H4 (cell line): ENCODE measurements around the gene EFNA1. TPM values are rescaled to one million over a fixed set of nuclear protein-coding genes. Genes with fewer than 3 reads are reported as not detected.
A peak's percentile ranks its signal among the peaks of the same experiment; 100 is the strongest.
"Not testable (repeated sequence)": the region's sequence is repeated elsewhere in the genome, so short reads cannot be mapped to it uniquely, and the experiment has no call there.

Source experiments
- DNase-seq: peaks from one replicate; pipeline ENCODE4 v3.0.0-alpha.2; 2015; ENCODE audit warnings: low spot score
- total RNA-seq: library from RNA; depleted of rRNA; stranded (reverse); fragments of >200 nt; shearing (Covaris generic); gene quantifications from 2 replicates; pipeline ENCODE4 v1.2.3, GENCODE V29; 2014

The EFNA1 gene
- total RNA-seq, 1 experiment from 2014 or later: 28.0 TPM

- no peak for DNase-seq
Observed at GRCh38 chr1:155145491-155145890, 17.8 kb downstream of the EFNA1 start.

- DNase-seq: not testable (repeated sequence)
Observed at GRCh38 chr1:155155996-155156643, 28.4 kb downstream of the EFNA1 start.

GRCh38 chr1:155158991-155159390, 31.3 kb downstream of the EFNA1 start:
- DNase-seq: no peak

GRCh38 chr1:155160128-155160527, 32.5 kb downstream of the EFNA1 start:
- DNase-seq: no peak

GRCh38 chr1:155162631-155163030, 35.0 kb downstream of the EFNA1 start:
- not testable (repeated sequence) for DNase-seq

- not testable (repeated sequence) for DNase-seq
Observed at GRCh38 chr1:155163785-155164184, 36.1 kb downstream of the EFNA1 start.

GRCh38 chr1:155164625-155165024, 36.9 kb downstream of the EFNA1 start:
- not testable (repeated sequence) for DNase-seq

GRCh38 chr1:155166051-155166470, 38.4 kb downstream of the EFNA1 start:
- no peak for DNase-seq

- DNase-seq: no peak
Observed at GRCh38 chr1:155166471-155167165, 38.9 kb downstream of the EFNA1 start.

GRCh38 chr1:155167166-155168104, 39.8 kb downstream of the EFNA1 start:
- peak; percentile 80 for DNase-seq

GRCh38 chr1:155168105-155168445, 40.4 kb downstream of the EFNA1 start:
- not testable (repeated sequence) for DNase-seq

GRCh38 chr1:155168456-155169210, 41.0 kb downstream of the EFNA1 start:
- no peak for DNase-seq

- DNase-seq: no peak
Observed at GRCh38 chr1:155169541-155169940, 41.9 kb downstream of the EFNA1 start.

GRCh38 chr1:155170101-155170785, 42.6 kb downstream of the EFNA1 start:
- DNase-seq: no peak

GRCh38 chr1:155170806-155171205, 43.1 kb downstream of the EFNA1 start:
- no peak for DNase-seq

GRCh38 chr1:155171836-155172731, 44.4 kb downstream of the EFNA1 start:
- DNase-seq: no peak

- peak; percentile 96 for DNase-seq
Observed at GRCh38 chr1:155172732-155173477, 45.2 kb downstream of the EFNA1 start, which contains the start of gene KRTCAP2. Gene KRTCAP2, minus strand, starts transcription at chr1:155173304. Its CDS starts 80 bp downstream, at chr1:155173224.

- DNase-seq: peak; percentile 10
Observed at GRCh38 chr1:155173478-155174323, 46.0 kb downstream of the EFNA1 start, which contains the start of gene TRIM46. Gene TRIM46, plus strand, starts transcription at chr1:155173849. Its CDS starts 118 bp downstream, at chr1:155173967.
